Testis (tissue), 2 donors: ENCODE results near the gene H6PD.

Experiments used
- CTCF ChIP-seq, 3 experiments: fragments of 450-650 bp in 2 of 3; fragments of 200-600 bp in 1 of 3; sonication (generic) in 1 of 3; IDR thresholded peaks; one replicate each; pipeline ENCODE4 v1.5.1; 2016 to 2019; ENCODE audit warnings: antibody characterized with exemption in 3 of 3, mild to moderate bottlenecking in 2 of 3, moderate library complexity in 1 of 3
- POLR2A ChIP-seq: fragments of 450-650 bp; IDR thresholded peaks from one replicate; pipeline ENCODE4 v1.6.1; 2017; ENCODE audit warnings: antibody characterized with exemption, mild to moderate bottlenecking, moderate library complexity

- TF ChIP-seq POLR2A (no peak), CTCF (IDR thresholded peaks at IDR 0.05) (no peak)
Measured at GRCh38 chr1:9307303-9307702, 72.7 kb downstream of the H6PD start.
